ENCODE results near the gene OSBPL5.

Gene OSBPL5

DNA sequence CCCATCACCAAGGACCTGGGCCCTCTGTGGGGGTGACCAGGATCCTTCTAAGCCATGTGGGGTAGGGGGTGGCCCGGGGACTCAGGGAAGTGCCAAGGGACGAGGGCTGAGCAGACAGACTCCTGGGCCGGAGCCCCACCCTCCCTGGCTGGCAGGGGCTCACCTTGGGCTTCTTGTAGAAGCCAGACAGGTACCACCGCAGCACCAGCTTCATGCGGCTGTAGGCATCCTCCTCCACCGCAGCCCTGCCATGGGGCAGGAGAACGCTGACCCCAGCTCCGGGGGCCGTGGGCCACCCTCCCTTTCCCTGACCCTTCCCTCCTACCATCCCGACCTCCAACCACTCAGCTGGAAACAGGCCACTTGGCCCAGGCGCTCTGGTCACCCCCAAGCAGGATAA lies 62.0 kb downstream of the OSBPL5 start:
- no peak for DNase-seq (ENCODE audit: extremely low spot score)
- CTCF ChIA-PET, result no interaction called here
- POLR2A ChIA-PET, result no interaction called here
- TF ChIP-seq ARNT (IDR thresholded peaks at IDR 0.05), result no peak
- no peak for TF ChIP-seq HDGF (IDR thresholded peaks at IDR 0.05; ENCODE audit: borderline replicate concordance)
- no peak for TF ChIP-seq SUZ12 (IDR thresholded peaks at IDR 0.05)
- TF ChIP-seq FOXA1 (IDR thresholded peaks at IDR 0.05), result no peak
- no peak for TF ChIP-seq SP1 (IDR thresholded peaks at IDR 0.05)
- TF ChIP-seq ZNF384 (IDR thresholded peaks at IDR 0.05), result no peak
- no peak for TF ChIP-seq ELF4 (IDR thresholded peaks at IDR 0.05)
- no peak for TF ChIP-seq L3MBTL2 (conservative IDR thresholded peaks at IDR 0.05)
- no peak for TF ChIP-seq FOXM1 (IDR thresholded peaks at IDR 0.05; ENCODE audit: borderline replicate concordance)
- TF ChIP-seq BHLHE40 (IDR thresholded peaks at IDR 0.05; ENCODE audit: borderline replicate concordance), result no peak
- no peak for TF ChIP-seq CTBP1 (IDR thresholded peaks at IDR 0.05; ENCODE audit: borderline replicate concordance)
- TF ChIP-seq TARDBP (IDR thresholded peaks at IDR 0.05), result no peak
- TF ChIP-seq FOXK2 (IDR thresholded peaks at IDR 0.05), result no peak

GRCh38 chr11:3102641-3102921 lies 62.5 kb downstream of the OSBPL5 start:
- no peak for DNase-seq (ENCODE audit: extremely low spot score)
- ChIA-PET POLR2A (no interaction called here), CTCF (no interaction called here)
- TF ChIP-seq CTBP1 (IDR thresholded peaks at IDR 0.05; ENCODE audit: borderline replicate concordance) (no peak), ELF4 (IDR thresholded peaks at IDR 0.05) (no peak), PKNOX1 (IDR thresholded peaks at IDR 0.05) (no peak), FOXK2 (IDR thresholded peaks at IDR 0.05) (no peak), ZNF384 (IDR thresholded peaks at IDR 0.05) (no peak), FOXM1 (IDR thresholded peaks at IDR 0.05; ENCODE audit: borderline replicate concordance) (no peak)

GRCh38 chr11:3101921-3102640 lies 63.0 kb downstream of the OSBPL5 start:
- CTCF ChIA-PET, result no interaction called here
- no peak for DNase-seq (ENCODE audit: extremely low spot score)
- POLR2A ChIA-PET, result no interaction called here
- TF ChIP-seq SP1 (IDR thresholded peaks at IDR 0.05) (no peak), L3MBTL2 (conservative IDR thresholded peaks at IDR 0.05) (no peak)

DNA sequence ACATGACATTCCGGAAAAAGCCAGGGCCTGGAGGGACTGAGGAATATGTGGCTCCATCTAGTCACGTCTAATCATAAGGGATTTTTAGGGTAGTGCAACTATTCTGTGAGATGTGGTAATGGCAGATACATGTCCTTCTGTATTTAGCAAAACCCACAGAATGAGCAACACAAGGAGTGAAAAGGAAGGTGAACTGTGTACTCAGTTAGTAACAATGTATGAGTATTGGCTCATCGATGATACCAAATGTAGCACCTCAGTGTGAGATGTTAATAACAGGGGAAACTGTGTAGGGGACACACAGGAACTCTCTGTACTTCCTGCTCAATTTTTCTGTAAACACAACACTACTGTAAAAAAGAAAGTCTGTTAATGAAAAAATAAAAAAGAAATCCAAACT lies 65.9 kb downstream of the OSBPL5 start:
- ChIA-PET POLR2A (no interaction called here), CTCF (no interaction called here)
- TF ChIP-seq FOXM1 (IDR thresholded peaks at IDR 0.05; ENCODE audit: borderline replicate concordance) (no peak), FOXK2 (IDR thresholded peaks at IDR 0.05) (no peak), SP1 (IDR thresholded peaks at IDR 0.05) (no peak), CTBP1 (IDR thresholded peaks at IDR 0.05; ENCODE audit: borderline replicate concordance) (no peak), FOXA1 (IDR thresholded peaks at IDR 0.05) (no peak), BHLHE40 (IDR thresholded peaks at IDR 0.05; ENCODE audit: borderline replicate concordance) (no peak), TARDBP (IDR thresholded peaks at IDR 0.05) (no peak), NFRKB (IDR thresholded peaks at IDR 0.05) (no peak), SUZ12 (IDR thresholded peaks at IDR 0.05) (no peak), ARNT (IDR thresholded peaks at IDR 0.05) (no peak), L3MBTL2 (conservative IDR thresholded peaks at IDR 0.05) (no peak)
- DNase-seq (ENCODE audit: extremely low spot score), result no peak

DNA sequence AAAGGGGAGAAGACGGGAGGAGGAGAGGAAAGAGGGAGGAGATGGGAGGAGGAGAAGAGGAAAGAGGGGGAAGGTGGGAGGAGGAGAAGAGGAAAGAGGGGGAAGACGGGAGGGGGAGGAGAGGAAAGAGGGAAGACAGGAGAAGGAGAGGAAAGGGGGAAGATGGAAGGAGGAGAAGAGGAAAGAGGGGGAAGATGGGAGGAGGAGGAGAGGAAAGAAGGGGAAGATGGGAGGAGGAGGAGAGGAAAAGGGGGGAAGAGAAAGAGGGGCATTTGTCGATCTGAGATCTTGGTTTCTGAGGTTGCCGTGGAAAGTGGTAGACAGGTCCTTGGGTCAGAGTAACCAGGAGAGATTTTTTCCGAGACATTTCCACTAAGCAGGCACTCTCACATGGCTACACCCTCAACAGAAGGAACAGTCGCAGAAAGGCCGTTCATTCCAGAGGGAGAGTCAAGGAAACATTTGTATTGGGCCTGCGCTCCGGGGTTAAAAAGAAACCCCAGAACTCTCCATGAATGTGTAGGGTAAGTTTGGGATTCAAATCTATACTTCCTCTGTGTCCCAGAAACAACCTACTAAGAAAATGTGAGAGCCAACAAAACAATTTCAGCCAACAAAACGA lies 68.1 kb downstream of the OSBPL5 start:
- ChIA-PET CTCF (no interaction called here), POLR2A (no interaction called here)
- DNase-seq (ENCODE audit: extremely low spot score), result no peak
- TF ChIP-seq HDGF (IDR thresholded peaks at IDR 0.05; ENCODE audit: borderline replicate concordance) (no peak), FOXK2 (IDR thresholded peaks at IDR 0.05) (no peak), TARDBP (IDR thresholded peaks at IDR 0.05) (no peak), PKNOX1 (IDR thresholded peaks at IDR 0.05) (no peak), ARNT (IDR thresholded peaks at IDR 0.05) (no peak), CTBP1 (IDR thresholded peaks at IDR 0.05; ENCODE audit: borderline replicate concordance) (no peak), FOXA1 (IDR thresholded peaks at IDR 0.05) (no peak), SUZ12 (IDR thresholded peaks at IDR 0.05) (no peak)

GRCh38 chr11:3095712-3096361 lies 69.3 kb downstream of the OSBPL5 start:
- CTCF ChIA-PET, result no interaction called here

GRCh38 chr11:3094223-3094824 lies 70.8 kb downstream of the OSBPL5 start:
- no peak for DNase-seq (ENCODE audit: extremely low spot score)
- POLR2A ChIA-PET, result no interaction called here
- TF ChIP-seq HDGF (IDR thresholded peaks at IDR 0.05; ENCODE audit: borderline replicate concordance), result no peak
- TF ChIP-seq FOXK2 (IDR thresholded peaks at IDR 0.05), result no peak
- TF ChIP-seq L3MBTL2 (conservative IDR thresholded peaks at IDR 0.05), result no peak
- TF ChIP-seq LEF1 (IDR thresholded peaks at IDR 0.05; ENCODE audit: borderline replicate concordance), result no peak
- no peak for TF ChIP-seq ELF4 (IDR thresholded peaks at IDR 0.05)
- TF ChIP-seq SP1 (IDR thresholded peaks at IDR 0.05), result no peak
- no peak for TF ChIP-seq ARNT (IDR thresholded peaks at IDR 0.05)
- no peak for TF ChIP-seq ZNF384 (IDR thresholded peaks at IDR 0.05)
- TF ChIP-seq NFRKB (IDR thresholded peaks at IDR 0.05), result no peak
- TF ChIP-seq BHLHE40 (IDR thresholded peaks at IDR 0.05; ENCODE audit: borderline replicate concordance), result no peak
- TF ChIP-seq CTBP1 (IDR thresholded peaks at IDR 0.05; ENCODE audit: borderline replicate concordance), result no peak
- TF ChIP-seq FOXA1 (IDR thresholded peaks at IDR 0.05), result no peak
- CTCF ChIA-PET, result no interaction called here

More at GRCh38 chr11:3095712-3096361, 69.3 kb downstream of the OSBPL5 start:
- POLR2A ChIA-PET, result no interaction called here
- no peak for TF ChIP-seq SP1 (IDR thresholded peaks at IDR 0.05)
- no peak for DNase-seq (ENCODE audit: extremely low spot score)
